AG04449 (cell line): ENCODE measurements around the gene ADRB1.

Experiments used
- CTCF ChIA-PET: fragments of 350-600 bp; formaldehyde crosslinking; extraction: SDS; loops from one replicate; lab custom pipeline; 2021; ENCODE audit warnings: antibody characterized with exemption; lab: Yijun Ruan, JAX
- POLR2A ChIA-PET: fragments of 400-600, 350-600 bp; formaldehyde crosslinking; extraction: SDS; loops from one replicate; lab custom pipeline; 2020; ENCODE audit warnings: antibody characterized with exemption, inconsistent platforms; lab: Yijun Ruan, JAX
- DNase-seq: peaks from one replicate; pipeline ENCODE4 v3.0.0-alpha.2; 2010; ENCODE audit warnings: low read depth, low spot score
- H3K4me3 ChIP-seq: 2 replicates; pipeline ENCODE4 v1.5.1; 2011; ENCODE audit warnings: low read depth, mild to moderate bottlenecking, control low read depth, low read length
- TF ChIP-seq, protein P1 (sequence below): IDR thresholded peaks from one replicate; pipeline ENCODE4 v1.5.1; 2011; ENCODE audit warnings: mild to moderate bottlenecking, moderate library complexity, low read length, control low read depth, inconsistent platforms; ENCODE audit not compliant: insufficient read depth; ENCODE audit errors: missing control alignments

The ADRB1 gene

DNA sequence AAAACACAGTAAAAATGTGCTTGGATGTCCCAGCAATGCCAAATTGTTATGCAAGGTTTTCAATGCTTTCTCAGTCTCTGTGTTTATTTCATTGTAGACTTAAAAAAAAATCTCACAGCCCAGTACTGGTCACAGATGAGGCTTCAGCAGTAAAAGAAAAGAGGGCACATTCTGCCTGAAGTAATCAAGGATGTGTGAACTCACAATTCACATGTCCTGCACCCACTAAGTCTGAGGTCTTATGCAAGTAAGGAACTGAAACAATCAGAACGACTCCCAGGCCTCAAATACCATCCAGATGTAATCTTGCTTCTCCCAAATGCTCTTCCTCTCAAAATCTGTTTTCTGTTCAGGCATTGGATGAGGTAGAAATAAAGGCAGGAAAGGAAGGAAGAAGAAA, 33.7 kb downstream of the ADRB1 start:
- ChIA-PET CTCF (no interaction called here), POLR2A (no interaction called here)
- DNase-seq: no peak
- H3K4me3 ChIP-seq: no peak overlapping the region
- TF ChIP-seq, protein P1, sequence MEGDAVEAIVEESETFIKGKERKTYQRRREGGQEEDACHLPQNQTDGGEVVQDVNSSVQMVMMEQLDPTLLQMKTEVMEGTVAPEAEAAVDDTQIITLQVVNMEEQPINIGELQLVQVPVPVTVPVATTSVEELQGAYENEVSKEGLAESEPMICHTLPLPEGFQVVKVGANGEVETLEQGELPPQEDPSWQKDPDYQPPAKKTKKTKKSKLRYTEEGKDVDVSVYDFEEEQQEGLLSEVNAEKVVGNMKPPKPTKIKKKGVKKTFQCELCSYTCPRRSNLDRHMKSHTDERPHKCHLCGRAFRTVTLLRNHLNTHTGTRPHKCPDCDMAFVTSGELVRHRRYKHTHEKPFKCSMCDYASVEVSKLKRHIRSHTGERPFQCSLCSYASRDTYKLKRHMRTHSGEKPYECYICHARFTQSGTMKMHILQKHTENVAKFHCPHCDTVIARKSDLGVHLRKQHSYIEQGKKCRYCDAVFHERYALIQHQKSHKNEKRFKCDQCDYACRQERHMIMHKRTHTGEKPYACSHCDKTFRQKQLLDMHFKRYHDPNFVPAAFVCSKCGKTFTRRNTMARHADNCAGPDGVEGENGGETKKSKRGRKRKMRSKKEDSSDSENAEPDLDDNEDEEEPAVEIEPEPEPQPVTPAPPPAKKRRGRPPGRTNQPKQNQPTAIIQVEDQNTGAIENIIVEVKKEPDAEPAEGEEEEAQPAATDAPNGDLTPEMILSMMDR: no peak

DNA sequence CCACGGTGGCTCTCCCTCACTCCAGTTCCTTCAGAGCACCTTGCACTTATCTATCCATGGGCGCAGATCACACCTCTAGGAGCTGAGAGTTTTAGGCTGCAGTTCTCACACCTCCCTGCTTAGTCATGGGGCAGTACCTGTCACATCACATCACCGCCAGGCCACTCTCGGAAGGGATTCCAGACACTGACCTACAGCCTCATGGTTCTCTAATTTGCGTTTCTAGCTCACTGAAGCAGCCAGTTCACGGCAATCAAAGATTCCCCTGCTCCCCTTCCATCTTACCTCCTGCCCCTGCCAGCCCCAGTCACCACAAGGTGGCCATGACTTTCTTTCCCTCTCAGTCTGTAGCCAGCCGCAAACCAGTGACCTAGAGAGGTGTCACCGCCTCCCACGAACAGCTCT, 34.2 kb downstream of the ADRB1 start:
- ChIA-PET CTCF (no interaction called here), POLR2A (no interaction called here)
- no peak overlapping the region for H3K4me3 ChIP-seq
- TF ChIP-seq, protein P1: no peak
- DNase-seq: no peak

- ChIA-PET CTCF (no interaction called here), POLR2A (no interaction called here)
- DNase-seq: no peak
- TF ChIP-seq, protein P1: no peak
- H3K4me3 ChIP-seq: no peak overlapping the region
Observed at GRCh38 chr10:114078346-114078745, 34.7 kb downstream of the ADRB1 start.

DNA sequence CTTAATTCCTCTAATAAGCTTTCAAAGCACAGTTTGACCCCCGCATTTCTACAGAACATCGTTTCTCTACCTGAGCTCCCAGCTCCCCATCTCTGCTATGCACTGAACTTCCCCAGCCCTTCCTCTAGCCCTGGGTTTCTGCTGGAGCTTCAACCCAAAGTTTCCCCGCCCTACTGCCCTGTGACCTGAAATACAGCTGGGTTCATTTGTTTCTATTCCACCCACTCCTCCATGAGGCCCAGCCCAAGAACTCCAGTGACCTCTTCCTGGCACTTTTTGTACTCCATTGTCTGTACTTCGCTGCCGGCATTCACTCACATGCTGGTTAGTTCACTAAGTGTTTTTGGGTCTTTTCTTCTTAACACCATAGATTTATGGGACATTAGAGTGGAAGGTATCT, 35.8 kb downstream of the ADRB1 start:
- CTCF ChIA-PET: no interaction called here
- POLR2A ChIA-PET: no interaction called here
- no peak for DNase-seq
- no peak overlapping the region for H3K4me3 ChIP-seq
- TF ChIP-seq, protein P1: no peak

- TF ChIP-seq, protein P1: no peak
- ChIA-PET CTCF (interaction anchor here (1.0 to 1.8 kb wide), 2 partner anchors 19 to 283 kb away, joined by 3 to 4 read pairs; no protein-coding TSS in a partner anchor), POLR2A (no interaction called here)
- H3K4me3 ChIP-seq: no peak overlapping the region
- DNase-seq: no peak
Observed at GRCh38 chr10:114081911-114082583, 38.4 kb downstream of the ADRB1 start.

DNA sequence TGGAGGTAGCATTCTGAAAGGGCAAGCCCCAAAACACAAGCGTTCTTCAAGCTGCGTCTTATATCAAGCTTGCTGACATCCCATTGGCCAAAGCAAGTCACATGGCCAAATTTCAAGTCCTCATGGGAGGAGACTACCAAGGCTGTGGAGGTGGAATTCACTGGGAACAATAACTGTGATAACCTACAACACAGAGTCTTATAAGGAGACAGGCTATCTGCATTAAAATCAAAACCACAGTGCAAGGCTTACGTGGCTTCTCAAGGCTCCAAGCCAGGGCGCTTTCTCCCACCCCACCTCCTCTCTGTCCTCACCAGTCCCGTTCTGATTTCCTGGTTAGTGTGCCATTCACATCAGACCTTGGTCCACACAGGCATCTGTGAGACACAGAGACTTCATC, 39.4 kb downstream of the ADRB1 start:
- TF ChIP-seq, protein P1: no peak
- ChIA-PET CTCF (interaction anchor here (1.0 kb wide), 1 partner anchor 276 kb away, joined by 3 read pairs; no protein-coding TSS in a partner anchor), POLR2A (no interaction called here)
- no peak overlapping the region for H3K4me3 ChIP-seq
- DNase-seq: no peak
